Neuronal stem cell (in vitro differentiated cells): ENCODE data around the gene MFGE8.

Experiments
- DNase-seq: peaks from one replicate; pipeline ENCODE4 v3.0.0-alpha.2; 2013; ENCODE audit warnings: low spot score
- H2AFZ ChIP-seq: one replicate; pipeline ENCODE4 v1.6.1; 2013; ENCODE audit warnings: mild to moderate bottlenecking, low read length, inconsistent platforms
- H2AK5ac ChIP-seq: 2 replicates; pipeline ENCODE4 v1.6.1; 2013; ENCODE audit warnings: low read depth, mild to moderate bottlenecking, inconsistent platforms, low read length, moderate library complexity, mixed read lengths
- H2BK120ac ChIP-seq: 2 replicates; pipeline ENCODE4 v1.6.1; 2013; ENCODE audit warnings: low read depth, mild to moderate bottlenecking, inconsistent platforms, low read length, moderate library complexity, mixed read lengths
- H2BK12ac ChIP-seq: one replicate; pipeline ENCODE4 v1.6.1; 2013; ENCODE audit warnings: low read length, inconsistent platforms
- H2BK15ac ChIP-seq: 2 replicates; pipeline ENCODE4 v1.6.1; 2013; ENCODE audit warnings: mild to moderate bottlenecking, low read length, inconsistent platforms, mixed read lengths
- H2BK5ac ChIP-seq: one replicate; pipeline ENCODE4 v1.6.1; 2013; ENCODE audit warnings: inconsistent platforms, mild to moderate bottlenecking, low read length, moderate library complexity
- H3K14ac ChIP-seq: one replicate; pipeline ENCODE4 v1.6.1; 2013; ENCODE audit warnings: low read length, inconsistent platforms
- H3K18ac ChIP-seq: 2 replicates; pipeline ENCODE4 v1.6.1; 2013; ENCODE audit warnings: low read length, inconsistent platforms
- H3K23ac ChIP-seq: 2 replicates; pipeline ENCODE4 v1.6.1; 2013; ENCODE audit warnings: low read depth, mild to moderate bottlenecking, mixed read lengths, low read length, inconsistent platforms; ENCODE audit not compliant: poor library complexity
- H3K27ac ChIP-seq: replicated peaks from 3 replicates; pipeline ENCODE4 v1.5.1; 2013; ENCODE audit warnings: low read length, inconsistent platforms
- H3K27me3 ChIP-seq, 3 experiments: 2 replicates each; pipeline ENCODE4 v1.6.1; 2013; ENCODE audit warnings: low read length in 3 of 3, mild to moderate bottlenecking in 2 of 3, inconsistent platforms in 1 of 3, low read depth in 1 of 3, mixed read lengths in 1 of 3, moderate library complexity in 1 of 3; ENCODE audit not compliant: control insufficient read depth in 3 of 3, insufficient read depth in 3 of 3
- H3K36me3 ChIP-seq, 2 donors: replicated peaks in 1 of 2; 2 replicates each; pipeline ENCODE4 v1.6.1; 2013; ENCODE audit warnings: low read length in 2 of 2; ENCODE audit not compliant: control insufficient read depth in 2 of 2, insufficient read depth in 2 of 2
- H3K4ac ChIP-seq: 2 replicates; pipeline ENCODE4 v1.6.1; 2013; ENCODE audit warnings: inconsistent platforms, mild to moderate bottlenecking, low read length, moderate library complexity
- H3K4me1 ChIP-seq, 2 donors: 1 replicate in 1 of 2; 2 replicates in 1 of 2; pipeline ENCODE4 v1.6.1; 2013; ENCODE audit warnings: low read length in 2 of 2, low read depth in 1 of 2; ENCODE audit not compliant: control insufficient read depth in 2 of 2, insufficient read depth in 1 of 2
- H3K4me2 ChIP-seq: one replicate; pipeline ENCODE4 v1.6.1; 2013; ENCODE audit warnings: mild to moderate bottlenecking, low read length, inconsistent platforms; ENCODE audit not compliant: insufficient read depth, poor library complexity, severe bottlenecking
- H3K4me3 ChIP-seq, 2 donors: 2 replicates each; pipeline ENCODE4 v1.5.1; 2013; ENCODE audit warnings: low read length in 2 of 2, mild to moderate bottlenecking in 2 of 2, inconsistent platforms in 1 of 2, moderate library complexity in 1 of 2
- H3K79me1 ChIP-seq: one replicate; pipeline ENCODE4 v1.6.1; 2013; ENCODE audit warnings: low read depth, mild to moderate bottlenecking, inconsistent platforms, low read length, moderate library complexity
- H3K9ac ChIP-seq: one replicate; pipeline ENCODE4 v1.6.1; 2013; ENCODE audit warnings: mild to moderate bottlenecking, low read depth, low read length, inconsistent platforms; ENCODE audit not compliant: poor library complexity
- H3K9me3 ChIP-seq, 2 donors: replicated peaks in 1 of 2; 2 replicates each; pipeline versions ENCODE3 to v1.6.1; 2013; ENCODE audit warnings: low read length in 2 of 2, mild to moderate bottlenecking in 2 of 2, inconsistent platforms in 1 of 2, low read depth in 1 of 2, mixed read lengths in 1 of 2, moderate library complexity in 1 of 2; ENCODE audit not compliant: control insufficient read depth in 2 of 2, insufficient read depth in 1 of 2
- H4K8ac ChIP-seq: one replicate; pipeline ENCODE4 v1.6.1; 2013; ENCODE audit warnings: low read depth, mild to moderate bottlenecking, inconsistent platforms, low read length, moderate library complexity
- H4K91ac ChIP-seq: one replicate; pipeline ENCODE4 v1.6.1; 2013; ENCODE audit warnings: low read length, low read depth, mild to moderate bottlenecking, inconsistent platforms; ENCODE audit not compliant: poor library complexity
- WGBS, 2 donors: extraction: QIAGEN DNeasy Blood & Tissue Kit; methylation state at CpG; one replicate each; pipeline ENCODE4 v1.1.7; 2013; ENCODE audit warnings: missing lambda C conversion rate in 2 of 2, mixed read lengths in 1 of 2; ENCODE audit not compliant: insufficient read length in 2 of 2, insufficient replicate concordance in 1 of 2; ENCODE audit errors: extremely low coverage in 2 of 2; 5-methylcytosine and 5-hydroxymethylcytosine counted together

Gene MFGE8

DNA sequence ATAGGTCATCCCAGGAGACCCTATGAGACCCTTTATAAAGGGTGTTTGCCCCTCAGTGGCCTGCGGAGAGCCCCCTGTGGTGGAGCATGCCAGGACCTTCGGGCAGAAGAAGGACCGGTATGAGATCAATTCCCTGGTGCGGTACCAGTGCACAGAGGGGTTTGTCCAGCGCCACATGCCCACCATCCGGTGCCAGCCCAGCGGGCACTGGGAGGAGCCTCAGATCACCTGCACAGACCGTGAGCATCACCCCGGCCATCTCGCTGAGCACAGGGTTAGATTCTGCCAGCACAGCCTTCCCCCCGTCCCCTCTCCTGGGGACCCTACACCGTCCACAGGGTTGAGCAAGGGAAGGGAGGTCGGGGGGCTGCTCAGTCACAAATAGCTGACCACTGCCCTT, 39.4 kb downstream of the MFGE8 start:
- H3K36me3 ChIP-seq: no peaks in the 10 kb centered on the region
- DNase-seq: no peak
- H3K23ac ChIP-seq: peak overlapping the region; percentile 4
- H2AK5ac ChIP-seq: peak overlapping the region; percentile 14
- H4K8ac ChIP-seq: no peak overlapping the region
- no peak overlapping the region for H3K4ac ChIP-seq
- no peak overlapping the region for H3K27ac ChIP-seq
- H2BK5ac ChIP-seq: peak overlapping the region; percentile 57
- H3K9ac ChIP-seq: no peak overlapping the region
- no peak overlapping the region for H2AFZ ChIP-seq
- H3K79me1 ChIP-seq: peaks cover 1% of the 10 kb centered on the region
- H2BK120ac ChIP-seq: no peak overlapping the region
- H3K27me3 ChIP-seq: peaks cover 0 to 6% (median 0%) of the 10 kb centered on the region in 3 experiments
- WGBS, 2 donors: no CpG with 5 or more reads among the region's 13 CpGs
- no peak overlapping the region for H4K91ac ChIP-seq
- peaks cover 0 to 6% of the 10 kb centered on the region in 2 donors for H3K9me3 ChIP-seq
- no peaks in the 10 kb centered on the region for H3K4me1 ChIP-seq
- no peak overlapping the region for H2BK15ac ChIP-seq
- H3K18ac ChIP-seq: no peak overlapping the region
- no peak overlapping the region for H3K4me2 ChIP-seq
- no peak overlapping the region for H2BK12ac ChIP-seq
- H3K4me3 ChIP-seq: no peak overlapping the region
- H3K14ac ChIP-seq: peak overlapping the region; percentile 59

DNA sequence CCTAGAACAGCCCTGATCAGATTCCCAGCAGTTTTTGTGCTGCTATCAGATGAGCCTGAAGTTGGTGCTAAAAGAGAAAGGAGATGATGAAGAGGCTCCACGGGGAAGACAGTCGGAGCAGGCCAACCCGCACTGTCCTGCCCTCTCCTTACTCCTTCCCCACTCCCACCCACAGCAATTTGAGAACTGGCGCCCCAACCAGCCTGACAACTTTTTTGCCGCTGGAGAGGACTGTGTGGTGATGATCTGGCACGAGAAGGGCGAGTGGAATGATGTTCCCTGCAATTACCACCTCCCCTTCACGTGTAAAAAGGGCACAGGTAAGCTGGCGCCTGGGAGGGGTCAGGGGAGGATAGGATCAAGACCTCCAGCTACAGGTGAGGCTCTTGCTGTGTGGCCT, 40.5 kb downstream of the MFGE8 start:
- Histone ChIP-seq H3K36me3 (no peaks in the 10 kb centered on the region), H2BK15ac (peak overlapping the region; percentile 20), H3K9ac (no peak overlapping the region), H3K4me3 (no peak overlapping the region), H3K4me1 (no peaks in the 10 kb centered on the region), H3K4me2 (no peak overlapping the region), H3K27ac (no peak overlapping the region), H3K18ac (no peak overlapping the region), H3K23ac (no peak overlapping the region), H3K4ac (peak overlapping the region; percentile 17), H4K8ac (no peak overlapping the region), H3K79me1 (peaks cover 1% of the 10 kb centered on the region), H2BK120ac (no peak overlapping the region), H2AFZ (no peak overlapping the region), H2BK5ac (peak overlapping the region; percentile 88), H4K91ac (no peak overlapping the region), H2BK12ac (no peak overlapping the region), H3K9me3 (peaks cover 0 to 6% of the 10 kb centered on the region in 2 donors), H3K27me3 (peaks cover 0 to 6% (median 0%) of the 10 kb centered on the region in 3 experiments), H2AK5ac (no peak overlapping the region), H3K14ac (no peak overlapping the region)
- WGBS, 2 donors: no CpG with 5 or more reads among the region's 9 CpGs
- DNase-seq: no peak

DNA sequence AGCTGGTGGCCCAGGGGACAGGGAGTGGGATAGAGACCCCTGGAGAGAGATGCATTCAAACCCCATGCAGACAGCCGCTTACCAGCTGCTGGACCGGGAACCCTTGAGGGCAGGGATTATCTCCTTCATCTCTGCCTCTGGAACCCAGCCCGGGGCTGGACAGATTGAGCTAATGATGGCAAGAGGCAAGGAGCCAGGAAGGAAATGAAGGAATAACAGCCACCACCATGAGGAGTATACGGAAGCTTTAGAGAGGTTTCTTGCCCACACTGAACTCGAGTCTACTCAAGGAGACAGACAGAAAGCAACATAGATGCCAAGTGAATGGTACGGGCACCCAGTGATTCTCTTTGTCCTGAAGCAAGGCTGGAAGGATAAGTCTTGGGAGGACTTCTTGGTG, 41.1 kb downstream of the MFGE8 start:
- Histone ChIP-seq H3K9ac (no peak overlapping the region), H2BK15ac (no peak overlapping the region), H3K4me1 (no peaks in the 10 kb centered on the region), H3K4ac (no peak overlapping the region), H4K91ac (no peak overlapping the region), H3K27me3 (peaks cover 0 to 6% (median 0%) of the 10 kb centered on the region in 3 experiments), H3K23ac (no peak overlapping the region), H3K18ac (no peak overlapping the region), H2AFZ (no peak overlapping the region), H2BK120ac (no peak overlapping the region), H3K4me3 (no peak overlapping the region), H3K14ac (no peak overlapping the region), H2AK5ac (peak overlapping the region; percentile 27), H3K27ac (no peak overlapping the region), H4K8ac (no peak overlapping the region), H2BK5ac (no peak overlapping the region), H3K79me1 (peaks cover 1% of the 10 kb centered on the region), H3K4me2 (no peak overlapping the region), H2BK12ac (no peak overlapping the region), H3K9me3 (peaks cover 0 to 6% of the 10 kb centered on the region in 2 donors), H3K36me3 (no peaks in the 10 kb centered on the region)
- DNase-seq: no peak
- WGBS, 2 donors: no CpG with 5 or more reads among the region's 6 CpGs

DNA sequence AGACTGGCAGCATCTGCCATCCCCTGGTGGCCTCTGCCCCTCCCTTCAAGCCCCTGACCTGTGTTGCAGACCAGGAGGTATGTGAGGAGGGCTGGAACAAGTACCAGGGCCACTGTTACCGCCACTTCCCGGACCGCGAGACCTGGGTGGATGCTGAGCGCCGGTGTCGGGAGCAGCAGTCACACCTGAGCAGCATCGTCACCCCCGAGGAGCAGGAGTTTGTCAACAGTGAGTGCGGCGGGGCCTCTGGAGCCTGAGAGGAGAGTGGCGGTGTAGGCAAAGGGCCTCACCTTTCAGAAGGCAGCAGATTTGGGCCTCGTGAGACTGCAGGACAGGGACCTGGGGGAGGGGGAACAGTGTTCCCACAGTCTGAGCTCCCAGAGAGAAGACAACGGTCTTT, 41.9 kb downstream of the MFGE8 start:
- H2BK5ac ChIP-seq: peak overlapping the region; percentile 59
- DNase-seq: no peak
- peaks cover 1% of the 10 kb centered on the region for H3K79me1 ChIP-seq
- H3K4me1 ChIP-seq: no peaks in the 10 kb centered on the region
- peaks cover 0 to 9% (median 0%) of the 10 kb centered on the region in 3 experiments for H3K27me3 ChIP-seq
- no peak overlapping the region for H2BK120ac ChIP-seq
- no peak overlapping the region for H3K27ac ChIP-seq
- no CpG with 5 or more reads among the region's 14 CpGs for WGBS, 2 donors
- no peak overlapping the region for H4K8ac ChIP-seq
- H3K4me2 ChIP-seq: no peak overlapping the region
- peak overlapping the region; percentile 85 for H2AK5ac ChIP-seq
- no peak overlapping the region for H3K4me3 ChIP-seq
- H3K9me3 ChIP-seq: peaks cover 0 to 6% of the 10 kb centered on the region in 2 donors
- H2AFZ ChIP-seq: no peak overlapping the region
- peak overlapping the region; percentile 87 for H3K23ac ChIP-seq
- H3K18ac ChIP-seq: peak overlapping the region; percentile 66
- H2BK12ac ChIP-seq: peak overlapping the region; percentile 58
- H3K14ac ChIP-seq: no peak overlapping the region
- no peak overlapping the region for H3K4ac ChIP-seq
- H3K36me3 ChIP-seq: no peaks in the 10 kb centered on the region
- peak overlapping the region; percentile 55 for H2BK15ac ChIP-seq
- no peak overlapping the region for H3K9ac ChIP-seq
- no peak overlapping the region for H4K91ac ChIP-seq
